Measurements from ENCODE around the gene SPOCD1. TPM values are rescaled to one million over a fixed set of nuclear protein-coding genes. Genes with fewer than 3 reads are reported as not detected.

The SPOCD1 gene
- total and polyA plus RNA-seq, 2 experiments from 2014 or later: 0.73 to 1.3 TPM

GRCh38 chr1:31755197-31755611 is 60.6 kb downstream of the SPOCD1 start (continued):
- TF ChIP-seq ZNF462 (CRISPR knock-in tag; IDR thresholded peaks at IDR 0.05): no peak
- no peak for TF ChIP-seq JUNB (IDR thresholded peaks at IDR 0.05; ENCODE audit: unreplicated experiment)
- TF ChIP-seq STAT1 (IDR thresholded peaks at IDR 0.05; ENCODE audit: unreplicated experiment): no peak

GRCh38 chr1:31754397-31754796 is 61.4 kb downstream of the SPOCD1 start:
- no peak overlapping the region for H2AFZ ChIP-seq
- H3K4me3 ChIP-seq: no peak overlapping the region
- no peak overlapping the region for H3K27ac ChIP-seq (ENCODE audit: low read depth)
- H4K20me1 ChIP-seq (replicated peaks; ENCODE audit: insufficient read depth): peaks cover 1% of the 10 kb centered on the region; the same call in 1 of the 2 replicates
- no peaks in the 10 kb centered on the region for H3K36me3 ChIP-seq (ENCODE audit: insufficient read depth)
- no peaks in the 10 kb centered on the region; the same call in 2 of the 3 replicates for H3K9me3 Mint-ChIP-seq
- no peak overlapping the region for H3K27ac Mint-ChIP-seq
- H3K4me3 Mint-ChIP-seq: no peak overlapping the region
- H3K9me2 ChIP-seq (ENCODE audit: insufficient read depth): no peaks in the 10 kb centered on the region
- H3K4me2 ChIP-seq: no peak overlapping the region
- ATAC-seq (no peak), DNase-seq (ENCODE audit: low spot score) (no peak)
- H3K4me1 Mint-ChIP-seq: peaks cover 56% of the 10 kb centered on the region
- no peaks in the 10 kb centered on the region for H3K27me3 ChIP-seq (ENCODE audit: insufficient read depth)
- H3F3A ChIP-seq (replicated peaks; ENCODE audit: low read depth): peaks cover 4% of the 10 kb centered on the region; the same call in 1 of the 2 replicates
- H3K4me1 ChIP-seq (ENCODE audit: insufficient read depth): peaks cover 25% of the 10 kb centered on the region
- H3K36me3 Mint-ChIP-seq (ENCODE audit: low read depth): no peaks in the 10 kb centered on the region; the same call in 2 of the 3 replicates
- peaks cover 13% of the 10 kb centered on the region; the same call in 1 of the 2 replicates for H3K79me2 ChIP-seq (replicated peaks; ENCODE audit: insufficient read depth)
- no peak for TF ChIP-seq NANOG (IDR thresholded peaks at IDR 0.05; ENCODE audit: borderline replicate concordance)
- no peak for TF ChIP-seq CREB1 (CRISPR knock-in tag; IDR thresholded peaks at IDR 0.05; ENCODE audit: low read depth)
- no peak for TF ChIP-seq ZNF331 (CRISPR knock-in tag; IDR thresholded peaks at IDR 0.05; ENCODE audit: low read depth)
- TF ChIP-seq JUNB (IDR thresholded peaks at IDR 0.05; ENCODE audit: unreplicated experiment): no peak
- no peak for TF ChIP-seq ETS1 (IDR thresholded peaks at IDR 0.05)
- no peak for TF ChIP-seq CTCF (conservative IDR thresholded peaks at IDR 0.05; ENCODE audit: low read depth in 2 of 2)
- no peak for TF ChIP-seq STAT1 (IDR thresholded peaks at IDR 0.05; ENCODE audit: unreplicated experiment)
- H3K27me3 Mint-ChIP-seq (ENCODE audit: insufficient read depth, low read depth, poor library complexity): peaks cover 15% of the 10 kb centered on the region

Measured in GM23338 (cell line).